WERI-Rb-1 (cell line): Measurements from ENCODE around the gene OPN4.
"Not testable (repeated sequence)": the region's sequence is repeated elsewhere in the genome, so short reads cannot be mapped to it uniquely, and the experiment has no call there.

ENCODE experiments used
- DNase-seq: peaks from one replicate; pipeline ENCODE4 v3.0.0-alpha.2; 2020
- H3K27ac ChIP-seq: fragments of 250-450 bp; sonication (Bioruptor Pico); 2 replicates; pipeline ENCODE4 v1.5.1; 2020; ENCODE audit warnings: mild to moderate bottlenecking, moderate library complexity
- H3K27me3 ChIP-seq: fragments of 250-450 bp; sonication (Bioruptor Pico); 2 replicates; pipeline ENCODE4 v1.5.1; 2021; ENCODE audit warnings: mild to moderate bottlenecking, low read depth, moderate library complexity; ENCODE audit not compliant: insufficient read depth, severe bottlenecking
- H3K36me3 ChIP-seq: fragments of 250-450 bp; sonication (Bioruptor Pico); 2 replicates; pipeline ENCODE4 v1.5.1; 2020; ENCODE audit warnings: mild to moderate bottlenecking, moderate library complexity
- H3K4me3 ChIP-seq: 2 replicates; pipeline ENCODE4 v1.5.1; 2011; ENCODE audit warnings: low read depth, mild to moderate bottlenecking, control low read depth, low read length
- H3K9me3 ChIP-seq: fragments of 250-450 bp; sonication (Bioruptor Pico); 2 replicates; pipeline ENCODE4 v1.5.1; 2021; ENCODE audit warnings: mild to moderate bottlenecking, moderate library complexity; ENCODE audit not compliant: severe bottlenecking
- CTCF ChIP-seq: IDR thresholded peaks from 2 replicates; pipeline ENCODE4 v1.5.1; 2011; ENCODE audit warnings: low read depth, mild to moderate bottlenecking, control low read depth, inconsistent platforms, low read length

Gene OPN4

DNA sequence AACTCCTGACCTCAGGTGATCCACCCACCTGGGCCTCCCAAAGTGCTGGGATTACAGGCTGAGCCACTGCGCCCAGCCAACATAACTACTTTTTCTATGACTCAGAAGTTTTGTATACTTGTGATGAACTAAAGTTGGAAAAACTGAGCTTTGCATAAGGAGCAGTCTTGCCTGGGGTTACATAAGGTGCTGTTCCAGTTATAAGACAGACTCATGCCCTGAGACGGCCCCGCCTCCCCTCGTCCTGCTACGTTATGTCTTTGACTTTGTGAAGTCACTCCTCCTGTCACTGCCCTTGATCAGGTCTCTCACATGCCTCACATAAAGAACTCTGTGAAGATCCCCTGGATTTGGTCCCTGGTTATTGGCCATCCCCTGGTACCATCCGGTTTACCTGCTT lies 40.4 kb upstream of the OPN4 start:
- Histone ChIP-seq H3K4me3 (no peak overlapping the region), H3K9me3 (peaks cover 9% of the 10 kb centered on the region), H3K27ac (no peak overlapping the region), H3K27me3 (no peaks in the 10 kb centered on the region), H3K36me3 (no peaks in the 10 kb centered on the region)
- TF ChIP-seq CTCF = no peak
- no peak for DNase-seq

DNA sequence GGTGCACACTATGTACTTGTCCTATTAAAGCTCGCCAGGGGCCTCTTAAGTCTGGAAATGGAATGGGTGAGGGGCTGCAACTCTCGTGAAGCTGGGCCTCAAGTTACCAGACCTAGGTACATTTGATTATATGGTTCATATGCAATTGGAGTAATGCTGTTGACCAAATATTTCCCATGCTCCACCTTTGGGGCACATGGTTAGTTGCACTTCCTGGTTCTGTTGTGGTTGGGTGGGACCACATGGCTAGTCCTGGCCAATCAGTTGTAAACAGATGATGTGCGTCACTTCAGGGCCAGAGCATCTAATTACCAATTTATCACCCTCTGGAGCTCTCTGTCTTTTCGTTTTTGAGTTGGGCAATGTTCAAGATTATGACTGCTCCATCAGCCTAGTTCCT lies 39.5 kb upstream of the OPN4 start:
- TF ChIP-seq CTCF = no peak
- H3K4me3 ChIP-seq = no peak overlapping the region
- no peaks in the 10 kb centered on the region for H3K36me3 ChIP-seq
- no peak for DNase-seq
- peaks cover 9% of the 10 kb centered on the region for H3K9me3 ChIP-seq
- no peaks in the 10 kb centered on the region for H3K27me3 ChIP-seq
- no peak overlapping the region for H3K27ac ChIP-seq

DNA sequence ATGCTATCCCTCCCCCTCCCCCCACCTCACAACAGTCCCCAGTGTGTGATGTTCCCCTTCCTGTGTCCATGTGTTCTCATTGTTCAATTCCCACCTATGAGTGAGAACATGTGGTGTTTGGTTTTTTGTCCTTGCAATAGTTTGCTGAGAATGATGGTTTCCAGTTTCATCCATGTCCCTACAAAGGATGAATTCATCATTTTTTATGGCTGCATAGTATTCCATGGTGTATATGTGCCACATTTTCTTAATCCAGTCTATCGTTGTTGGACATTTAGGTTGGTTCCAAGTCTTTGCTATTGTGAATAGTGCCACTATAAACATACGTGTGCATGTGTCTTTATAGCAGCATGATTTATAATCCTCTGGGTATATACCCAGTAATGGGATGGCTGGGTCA lies 37.1 kb upstream of the OPN4 start:
- not testable (repeated sequence) for H3K4me3 ChIP-seq, H3K36me3 ChIP-seq, DNase-seq, H3K9me3 ChIP-seq, H3K27me3 ChIP-seq, H3K27ac ChIP-seq

- H3K9me3 ChIP-seq = no peaks in the 10 kb centered on the region
- no peak overlapping the region for H3K27ac ChIP-seq
- no peak for TF ChIP-seq CTCF
- no peaks in the 10 kb centered on the region for H3K36me3 ChIP-seq
- H3K4me3 ChIP-seq = no peak overlapping the region
- no peak for DNase-seq
- no peaks in the 10 kb centered on the region for H3K27me3 ChIP-seq
Observed at GRCh38 chr10:86628311-86628710, 26.0 kb upstream of the OPN4 start.

DNA sequence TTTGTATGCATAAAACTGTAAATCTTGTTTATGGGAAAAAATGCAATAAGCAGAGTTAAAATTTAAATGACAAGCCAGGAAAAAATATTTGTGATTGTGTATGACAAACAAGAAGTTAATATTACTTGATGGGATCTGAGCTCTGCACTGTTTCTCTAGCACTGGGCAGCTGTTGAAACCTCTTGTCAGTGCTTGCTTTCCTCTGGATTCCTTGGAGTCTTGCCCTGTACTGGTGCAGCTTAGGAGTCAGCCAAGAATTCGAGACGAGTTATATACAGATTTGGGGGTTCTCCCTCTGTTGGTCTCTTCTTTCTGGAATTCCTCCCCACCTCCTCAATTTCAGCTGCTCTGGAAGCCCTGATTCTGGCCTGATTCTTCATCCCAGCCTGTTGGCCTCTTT lies 24.3 kb upstream of the OPN4 start:
- H3K27ac ChIP-seq = no peak overlapping the region
- no peak for DNase-seq
- no peaks in the 10 kb centered on the region for H3K9me3 ChIP-seq
- no peaks in the 10 kb centered on the region for H3K36me3 ChIP-seq
- H3K4me3 ChIP-seq = no peak overlapping the region
- H3K27me3 ChIP-seq = no peaks in the 10 kb centered on the region
- no peak for TF ChIP-seq CTCF

GRCh38 chr10:86632009-86632800 lies 22.1 kb upstream of the OPN4 start:
- no peak for TF ChIP-seq CTCF

More at GRCh38 chr10:86632009-86632800, 22.1 kb upstream of the OPN4 start:
- Histone ChIP-seq H3K27me3 (no peaks in the 10 kb centered on the region), H3K27ac (no peak overlapping the region), H3K4me3 (no peak overlapping the region), H3K9me3 (no peaks in the 10 kb centered on the region), H3K36me3 (no peaks in the 10 kb centered on the region)
- DNase-seq = no peak
